ENCODE results near the gene ZG16. TPM values are rescaled to one million over a fixed set of nuclear protein-coding genes. Genes with fewer than 3 reads are reported as not detected.

The ZG16 gene
- total RNA-seq, 2 experiments from 2014 or later, result not detected

DNA sequence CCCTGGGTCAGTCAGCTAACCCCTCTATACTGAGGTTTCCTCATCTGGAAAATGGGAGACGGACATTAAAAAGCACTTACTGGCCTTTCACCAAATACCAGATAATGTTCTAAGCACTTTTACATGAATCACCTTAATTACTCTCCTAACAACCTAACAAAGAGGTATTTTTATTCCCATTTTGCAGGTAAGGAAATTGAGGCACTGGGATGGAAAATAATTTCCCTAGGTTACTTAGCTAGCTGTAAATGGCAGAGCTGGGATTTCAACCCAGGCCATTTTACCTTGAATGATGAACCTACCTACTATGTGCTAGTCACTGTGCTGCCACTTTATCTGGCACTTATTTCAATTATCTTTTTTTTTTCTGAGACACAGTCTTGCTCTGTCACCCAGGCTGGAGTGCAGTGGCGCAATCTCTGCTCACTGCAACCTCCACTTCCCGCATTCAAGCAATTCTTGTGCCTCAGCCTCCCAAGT is 16.2 kb downstream of the ZG16 start:
- POLR2A ChIA-PET, result interaction anchor here (2.0 kb wide), 1 partner anchor 9 kb away, joined by 13 read pairs; no protein-coding TSS in a partner anchor
- DNase-seq (ENCODE audit: low spot score), result no peak
- Histone ChIP-seq H3K36me3 (ENCODE audit: insufficient read depth, low read length) (peaks cover 83% of the 10 kb centered on the region), H3K9me2 (ENCODE audit: insufficient read depth, low read length) (no peaks in the 10 kb centered on the region), H4K20me1 (ENCODE audit: insufficient read depth, low read length) (peaks cover 10% of the 10 kb centered on the region), H3K4me2 (ENCODE audit: low read length) (peak overlapping the region; percentile 25; the same call in 1 of the 2 replicates), H3K27ac (ENCODE audit: low read depth, low read length, poor library complexity, severe bottlenecking) (no peak overlapping the region), H3K4me1 (ENCODE audit: insufficient read depth, low read length, poor library complexity, severe bottlenecking) (peaks cover 32% of the 10 kb centered on the region), H3K4me3 (ENCODE audit: low read depth, low read length, poor library complexity, severe bottlenecking) (no peak overlapping the region), H3K9me3 (ENCODE audit: low read length) (no peaks in the 10 kb centered on the region), H2AFZ (ENCODE audit: low read length) (no peak overlapping the region), H3K79me2 (ENCODE audit: insufficient read depth, low read depth, low read length) (peaks cover 67% of the 10 kb centered on the region)
- no peak for TF ChIP-seq EZH2phosphoT487 (IDR thresholded peaks at IDR 0.05; ENCODE audit: borderline replicate concordance, low read depth, low read length)
- CTCF ChIA-PET (ENCODE audit: unreplicated experiment), result interaction anchor here (0.6 kb wide), 2 partner anchors 10 to 180 kb away, joined by 3 read pairs; no protein-coding TSS in a partner anchor
- BruUV-seq (replicated peaks), result no TSS peak
- intact Hi-C loops (cut with micrococcal nuclease; ENCODE audit: unreplicated experiment), result no loop called here

DNA sequence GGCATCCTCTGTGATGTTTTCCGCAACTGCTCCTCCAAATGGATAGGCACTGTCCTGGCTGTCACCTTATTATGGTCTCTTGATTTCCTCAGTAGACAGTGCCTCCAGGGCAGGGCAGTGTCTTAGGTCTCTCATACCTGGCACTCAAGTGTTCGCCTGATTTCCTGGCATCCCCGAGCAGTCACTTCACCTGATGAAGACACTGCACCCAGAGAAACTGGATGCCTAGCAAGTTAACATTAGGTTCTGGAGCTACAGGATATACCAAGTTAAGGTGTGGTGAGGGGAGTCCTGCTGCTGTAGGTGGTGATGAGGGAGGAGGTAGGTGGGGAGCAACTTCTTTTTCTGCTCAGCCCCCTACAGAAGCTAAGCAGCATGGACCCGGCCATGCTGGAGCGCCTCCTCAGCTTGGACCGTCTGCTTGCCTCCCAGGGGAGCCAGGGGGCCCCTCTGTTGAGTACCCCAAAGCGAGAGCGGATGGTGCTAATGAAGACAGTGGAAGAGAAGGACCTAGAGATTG is 24.4 kb downstream of the ZG16 start:
- ChIA-PET CTCF (ENCODE audit: unreplicated experiment) (no interaction called here), POLR2A (interaction anchor here (2.4 to 2.5 kb wide), 2 partner anchors 9 to 12 kb away, joined by 13 to 19 read pairs; partner anchors contain the start of gene KIF22)
- intact Hi-C loops (cut with micrococcal nuclease; ENCODE audit: unreplicated experiment), result no loop called here
- peak overlapping the region; percentile 88 for H3K27ac ChIP-seq (ENCODE audit: low read depth, low read length, poor library complexity, severe bottlenecking)
- no peak overlapping the region for H3K4me3 ChIP-seq (ENCODE audit: low read depth, low read length, poor library complexity, severe bottlenecking)
- peaks cover 78% of the 10 kb centered on the region for H3K36me3 ChIP-seq (ENCODE audit: insufficient read depth, low read length)
- H3K79me2 ChIP-seq (ENCODE audit: insufficient read depth, low read depth, low read length), result no peaks in the 10 kb centered on the region; the same call in 1 of the 2 replicates
- no peak overlapping the region for H2AFZ ChIP-seq (ENCODE audit: low read length)
- no peaks in the 10 kb centered on the region for H3K9me3 ChIP-seq (ENCODE audit: low read length)
- BruUV-seq (replicated peaks), result no TSS peak
- H3K9me2 ChIP-seq (ENCODE audit: insufficient read depth, low read length), result no peaks in the 10 kb centered on the region
- peaks cover 30% of the 10 kb centered on the region for H3K4me1 ChIP-seq (ENCODE audit: insufficient read depth, low read length, poor library complexity, severe bottlenecking)
- H4K20me1 ChIP-seq (ENCODE audit: insufficient read depth, low read length), result no peaks in the 10 kb centered on the region
- DNase-seq (ENCODE audit: low spot score), result no peak
- TF ChIP-seq EZH2phosphoT487 (IDR thresholded peaks at IDR 0.05; ENCODE audit: borderline replicate concordance, low read depth, low read length), result no peak
- TF ChIP-seq, protein P1, sequence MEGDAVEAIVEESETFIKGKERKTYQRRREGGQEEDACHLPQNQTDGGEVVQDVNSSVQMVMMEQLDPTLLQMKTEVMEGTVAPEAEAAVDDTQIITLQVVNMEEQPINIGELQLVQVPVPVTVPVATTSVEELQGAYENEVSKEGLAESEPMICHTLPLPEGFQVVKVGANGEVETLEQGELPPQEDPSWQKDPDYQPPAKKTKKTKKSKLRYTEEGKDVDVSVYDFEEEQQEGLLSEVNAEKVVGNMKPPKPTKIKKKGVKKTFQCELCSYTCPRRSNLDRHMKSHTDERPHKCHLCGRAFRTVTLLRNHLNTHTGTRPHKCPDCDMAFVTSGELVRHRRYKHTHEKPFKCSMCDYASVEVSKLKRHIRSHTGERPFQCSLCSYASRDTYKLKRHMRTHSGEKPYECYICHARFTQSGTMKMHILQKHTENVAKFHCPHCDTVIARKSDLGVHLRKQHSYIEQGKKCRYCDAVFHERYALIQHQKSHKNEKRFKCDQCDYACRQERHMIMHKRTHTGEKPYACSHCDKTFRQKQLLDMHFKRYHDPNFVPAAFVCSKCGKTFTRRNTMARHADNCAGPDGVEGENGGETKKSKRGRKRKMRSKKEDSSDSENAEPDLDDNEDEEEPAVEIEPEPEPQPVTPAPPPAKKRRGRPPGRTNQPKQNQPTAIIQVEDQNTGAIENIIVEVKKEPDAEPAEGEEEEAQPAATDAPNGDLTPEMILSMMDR (conservative IDR thresholded peaks at IDR 0.05; ENCODE audit: low read length), result no peak
- H3K4me2 ChIP-seq (ENCODE audit: low read length), result no peak overlapping the region

DNA sequence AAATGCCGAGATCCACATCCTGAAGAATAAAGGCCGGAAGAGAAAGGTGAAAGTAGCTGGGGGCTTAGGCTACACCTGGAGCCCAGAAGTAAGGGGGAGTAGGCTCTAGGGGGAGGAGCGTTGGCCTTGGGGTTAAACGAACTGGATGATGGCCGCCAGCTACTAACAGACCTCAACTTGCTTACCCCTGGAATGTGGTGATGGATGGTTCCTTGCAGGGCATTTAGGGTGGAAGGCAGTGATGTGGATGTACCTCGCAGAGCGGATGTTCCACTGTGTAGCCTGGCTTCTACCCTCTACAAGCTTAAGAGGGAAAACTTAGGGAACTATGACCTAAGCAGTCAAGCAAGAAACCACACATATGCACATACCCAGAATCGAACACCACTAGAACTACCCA is 26.0 kb downstream of the ZG16 start:
- Histone ChIP-seq H4K20me1 (ENCODE audit: insufficient read depth, low read length) (peaks cover 8% of the 10 kb centered on the region), H3K4me2 (ENCODE audit: low read length) (peak overlapping the region; percentile 91), H3K36me3 (ENCODE audit: insufficient read depth, low read length) (peaks cover 78% of the 10 kb centered on the region), H3K4me3 (ENCODE audit: low read depth, low read length, poor library complexity, severe bottlenecking) (peak overlapping the region; percentile 71), H3K27ac (ENCODE audit: low read depth, low read length, poor library complexity, severe bottlenecking) (peak overlapping the region; percentile 88), H3K79me2 (ENCODE audit: insufficient read depth, low read depth, low read length) (peaks cover 12% of the 10 kb centered on the region; the same call in 1 of the 2 replicates), H3K9me3 (ENCODE audit: low read length) (no peaks in the 10 kb centered on the region), H3K4me1 (ENCODE audit: insufficient read depth, low read length, poor library complexity, severe bottlenecking) (peaks cover 40% of the 10 kb centered on the region), H3K9me2 (ENCODE audit: insufficient read depth, low read length) (no peaks in the 10 kb centered on the region), H2AFZ (ENCODE audit: low read length) (no peak overlapping the region)
- peak; percentile 43 for DNase-seq (ENCODE audit: low spot score)
- ChIA-PET POLR2A (interaction anchor here (0.7 to 2.5 kb wide), 8 partner anchors 9 to 103 kb away, joined by 3 to 19 read pairs (median 4); partner anchors contain the start of genes KIF22 and PAGR1), CTCF (ENCODE audit: unreplicated experiment) (interaction anchor here (0.8 to 1.1 kb wide), 2 partner anchors 10 to 12 kb away, joined by 3 read pairs; partner anchors contain the start of gene PAGR1)
- TSS peak; percentile 24 for BruUV-seq (replicated peaks)
- intact Hi-C loops (cut with micrococcal nuclease; ENCODE audit: unreplicated experiment), result no loop called here
- no peak for TF ChIP-seq EZH2phosphoT487 (IDR thresholded peaks at IDR 0.05; ENCODE audit: borderline replicate concordance, low read depth, low read length)
